Measurements from ENCODE around the gene ARHGAP24.
"Not testable (repeated sequence)": the region's sequence is repeated elsewhere in the genome, so short reads cannot be mapped to it uniquely, and the experiment has no call there.

The ARHGAP24 gene

GRCh38 chr4:85979276-85979675 lies 504.3 kb downstream of the ARHGAP24 start:
- in situ Hi-C loops (cut with MboI; ENCODE audit: low sequenced_read_pairs): no loop called here

DNA sequence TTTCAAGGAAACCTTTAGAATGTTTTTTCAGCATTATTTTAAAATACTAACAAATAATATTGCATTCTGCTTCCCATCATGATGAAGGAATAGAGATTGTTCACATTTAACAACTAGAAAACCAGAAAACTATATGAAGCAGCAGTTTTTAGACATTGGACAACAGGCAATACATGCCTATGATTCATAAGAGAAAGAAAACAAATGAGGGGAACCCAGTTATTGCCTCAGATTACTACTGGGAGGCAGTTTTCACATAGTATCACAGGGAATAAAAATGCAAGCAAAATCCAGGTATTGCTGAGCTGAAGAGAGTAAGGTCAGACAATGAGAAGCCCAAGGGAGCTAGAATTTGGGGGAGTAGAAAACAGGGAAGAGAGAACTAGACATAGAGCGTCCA lies 511.3 kb downstream of the ARHGAP24 start:
- in situ Hi-C loops (cut with MboI; ENCODE audit: low sequenced_read_pairs): no loop called here

- in situ Hi-C loops (cut with MboI; ENCODE audit: low sequenced_read_pairs): no loop called here
These were observed 518.7 kb downstream of the ARHGAP24 start for GRCh38 chr4:85993641-85994040.

DNA sequence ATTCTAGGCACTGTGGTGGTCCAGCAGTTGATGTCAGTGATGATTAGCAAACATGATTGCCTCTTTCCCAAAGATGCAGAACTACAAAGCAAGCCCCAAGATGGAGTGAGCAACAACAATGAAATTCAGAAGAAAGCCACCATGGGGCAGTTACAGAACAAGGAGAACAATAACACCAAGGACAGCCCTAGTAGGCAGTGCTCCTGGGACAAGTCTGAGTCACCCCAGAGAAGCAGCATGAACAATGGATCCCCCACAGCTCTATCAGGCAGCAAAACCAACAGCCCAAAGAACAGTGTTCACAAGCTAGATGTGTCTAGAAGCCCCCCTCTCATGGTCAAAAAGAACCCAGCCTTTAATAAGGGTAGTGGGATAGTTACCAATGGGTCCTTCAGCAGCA lies 519.6 kb downstream of the ARHGAP24 start:
- in situ Hi-C loops (cut with MboI; ENCODE audit: low sequenced_read_pairs): no loop called here

DNA sequence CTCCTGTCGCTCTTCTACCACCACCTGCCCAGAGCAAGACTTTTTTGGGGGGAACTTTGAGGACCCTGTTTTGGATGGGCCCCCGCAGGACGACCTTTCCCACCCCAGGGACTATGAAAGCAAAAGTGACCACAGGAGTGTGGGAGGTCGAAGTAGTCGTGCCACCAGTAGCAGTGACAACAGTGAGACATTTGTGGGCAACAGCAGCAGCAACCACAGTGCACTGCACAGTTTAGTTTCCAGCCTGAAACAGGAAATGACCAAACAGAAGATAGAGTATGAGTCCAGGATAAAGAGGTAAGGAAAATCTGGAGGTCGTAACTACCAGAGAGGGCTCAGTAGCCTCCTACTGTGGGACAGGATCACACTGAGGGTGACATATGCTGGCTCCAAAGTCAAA lies 520.4 kb downstream of the ARHGAP24 start:
- in situ Hi-C loops (cut with MboI; ENCODE audit: low sequenced_read_pairs): no loop called here

- in situ Hi-C loops (cut with MboI; ENCODE audit: low sequenced_read_pairs): no loop called here
These were observed 526.6 kb downstream of the ARHGAP24 start for GRCh38 chr4:86001591-86001990.

DNA sequence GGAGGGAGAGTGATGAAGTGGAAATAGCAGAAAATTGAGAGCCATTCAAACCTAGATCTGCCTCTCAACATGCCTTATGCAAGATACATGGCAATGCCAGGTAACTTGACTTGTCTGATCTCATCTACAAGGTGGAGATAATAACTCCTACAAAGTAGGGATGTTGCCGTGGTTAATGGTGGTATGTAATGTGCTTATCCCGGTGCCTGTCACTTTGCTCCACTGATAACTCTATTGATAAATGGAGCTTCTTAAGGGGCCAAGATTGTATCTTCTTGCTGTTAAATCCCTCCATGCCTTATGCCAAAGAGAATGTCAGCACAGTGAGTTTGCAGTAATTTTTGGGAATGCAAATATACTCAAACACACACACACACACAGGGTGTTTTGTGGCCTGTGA lies 529.1 kb downstream of the ARHGAP24 start:
- in situ Hi-C loops (cut with MboI; ENCODE audit: low sequenced_read_pairs): no loop called here

DNA sequence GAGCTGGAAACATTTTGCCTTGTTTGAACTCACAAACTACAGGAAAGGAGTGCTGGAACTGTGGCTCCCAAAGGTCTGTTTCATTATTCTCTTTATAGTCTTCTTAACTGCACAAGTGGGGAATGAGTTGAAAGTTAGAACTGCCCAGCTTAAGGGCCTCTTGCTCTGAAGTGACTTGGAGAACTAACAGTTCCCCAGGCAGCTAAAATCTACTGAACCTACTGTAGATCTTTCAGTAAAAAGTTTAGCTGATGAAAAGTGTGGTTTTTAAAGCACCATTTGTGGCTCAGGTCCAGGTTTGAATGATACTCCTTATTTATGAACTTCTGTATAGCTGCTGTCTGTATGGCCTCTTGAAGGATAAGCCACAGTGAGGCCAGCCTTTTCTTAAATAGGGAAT lies 531.1 kb downstream of the ARHGAP24 start:
- in situ Hi-C loops (cut with MboI; ENCODE audit: low sequenced_read_pairs): no loop called here

- in situ Hi-C loops (cut with MboI; ENCODE audit: low sequenced_read_pairs): no loop called here
These were observed 532.1 kb downstream of the ARHGAP24 start for GRCh38 chr4:86007042-86007441.

GRCh38 chr4:86011117-86011516 lies 536.2 kb downstream of the ARHGAP24 start:
- in situ Hi-C loops (cut with MboI; ENCODE audit: low sequenced_read_pairs): no loop called here

DNA sequence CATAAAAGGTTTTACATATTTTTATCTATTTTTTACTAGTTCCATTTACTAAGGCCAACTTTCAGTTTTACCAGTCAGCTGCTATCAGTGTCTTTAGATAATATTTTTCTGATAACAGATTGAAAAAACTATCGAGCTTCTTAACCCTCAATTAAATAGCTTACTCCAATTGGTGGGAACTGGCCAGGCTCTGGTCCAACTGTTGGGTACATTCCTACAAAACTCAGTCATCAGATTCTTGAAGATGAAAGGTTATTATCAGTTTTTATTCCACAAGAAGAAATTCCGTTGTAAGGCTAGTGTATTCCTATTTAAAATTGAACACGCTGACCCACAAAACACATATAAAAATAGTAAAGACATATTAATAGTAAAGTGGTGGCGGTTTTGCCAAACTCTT lies 538.7 kb downstream of the ARHGAP24 start:
- in situ Hi-C loops (cut with MboI; ENCODE audit: low sequenced_read_pairs): no loop called here

DNA sequence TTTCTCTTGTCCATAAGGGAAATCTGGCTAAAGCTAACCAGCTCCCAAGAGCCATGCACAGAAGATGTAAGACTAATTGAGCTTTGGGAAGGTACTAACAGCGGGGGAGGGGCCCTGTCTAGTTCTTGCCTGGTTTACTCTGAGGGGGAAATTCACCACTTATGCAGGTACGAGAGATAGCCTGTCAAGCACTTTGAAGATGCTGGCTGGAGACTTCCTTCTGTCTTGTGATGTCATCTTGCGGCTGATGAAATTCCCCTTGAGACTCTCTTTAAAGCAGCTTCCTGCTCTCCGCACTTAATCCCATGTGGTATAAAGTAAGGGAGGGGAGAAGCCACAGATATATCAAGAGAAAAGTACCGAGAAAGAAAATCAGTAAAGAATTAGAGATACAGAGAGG lies 539.6 kb downstream of the ARHGAP24 start:
- in situ Hi-C loops (cut with MboI; ENCODE audit: low sequenced_read_pairs): no loop called here

- in situ Hi-C loops (cut with MboI; ENCODE audit: low sequenced_read_pairs): no loop called here
These were observed 540.7 kb downstream of the ARHGAP24 start for GRCh38 chr4:86015412-86016350.

DNA sequence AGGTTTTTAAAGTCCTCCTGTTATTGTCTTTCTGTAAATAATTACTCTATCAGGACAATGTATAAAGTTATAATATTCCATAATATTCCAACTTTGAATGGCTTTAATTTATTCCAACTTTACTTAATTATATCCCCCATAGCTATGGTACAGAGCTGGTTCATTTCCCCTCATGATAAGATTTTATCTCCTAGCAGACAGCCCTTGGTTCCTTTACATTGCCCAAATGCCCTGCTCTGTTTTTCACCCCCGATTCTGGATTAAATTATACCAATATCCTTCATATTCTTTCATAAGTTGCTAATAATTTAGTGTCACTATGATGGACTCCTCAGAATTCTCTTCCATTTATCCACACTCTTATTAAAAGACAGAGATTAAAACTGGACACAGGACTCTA lies 544.4 kb downstream of the ARHGAP24 start:
- in situ Hi-C loops (cut with MboI; ENCODE audit: low sequenced_read_pairs): no loop called here

DNA sequence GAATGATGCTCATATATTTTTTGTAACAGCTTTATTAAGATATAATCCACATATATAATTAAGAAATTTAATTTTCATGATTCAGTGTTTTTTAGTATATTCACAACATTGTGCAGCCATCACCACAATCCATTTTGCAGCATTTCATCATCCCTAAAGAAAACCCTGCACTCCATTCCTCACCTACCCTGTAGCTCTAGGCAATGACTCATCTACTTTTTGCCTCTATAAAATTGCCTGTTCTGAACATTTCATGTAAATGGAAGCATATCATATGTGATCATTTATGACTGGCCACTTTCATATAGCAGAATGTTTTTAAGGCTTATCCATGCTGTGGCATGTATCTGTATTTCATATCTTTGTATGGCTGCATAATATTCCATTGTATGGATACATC lies 545.0 kb downstream of the ARHGAP24 start:
- in situ Hi-C loops (cut with MboI; ENCODE audit: low sequenced_read_pairs): no loop called here

DNA sequence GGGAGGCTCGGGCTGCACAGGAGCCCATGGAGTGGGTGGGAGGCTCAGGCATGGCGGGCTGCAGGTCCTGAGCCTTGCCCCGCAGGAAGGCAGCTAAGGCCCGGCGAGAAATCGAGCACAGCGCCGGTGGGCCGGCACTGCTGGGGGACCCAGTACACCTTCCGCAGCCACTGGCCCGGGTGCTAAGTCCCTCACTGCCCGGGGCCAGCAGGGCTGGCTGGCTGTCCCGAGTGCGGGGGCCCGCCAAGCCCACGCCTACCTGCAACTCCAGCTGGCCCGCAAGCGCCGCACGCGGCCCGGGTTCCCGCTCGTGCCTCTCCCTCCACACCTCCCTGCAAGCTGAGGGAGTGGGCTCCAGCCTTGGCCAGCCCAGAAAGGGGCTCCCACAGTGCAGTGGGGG lies 546.7 kb downstream of the ARHGAP24 start:
- in situ Hi-C loops (cut with MboI; ENCODE audit: low sequenced_read_pairs): not testable (repeated sequence)

DNA sequence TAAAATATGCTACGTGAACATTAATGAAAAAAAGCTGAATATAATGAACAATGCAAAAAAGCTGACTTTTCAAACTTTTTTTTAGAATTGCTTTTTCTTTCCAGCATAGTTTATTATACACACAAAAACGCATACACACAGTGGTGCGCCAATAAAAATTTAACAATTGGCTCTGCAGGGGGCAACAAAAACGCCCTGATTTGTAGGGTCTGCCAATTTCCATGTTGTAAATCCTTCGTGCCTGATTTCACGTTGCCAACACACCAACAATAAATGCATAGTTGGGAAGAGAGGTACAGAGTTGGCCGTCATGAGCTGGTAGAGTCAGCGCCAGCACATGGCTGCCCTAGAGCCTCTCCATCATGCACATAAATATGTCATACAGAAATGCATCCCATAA lies 551.8 kb downstream of the ARHGAP24 start:
- in situ Hi-C loops (cut with MboI; ENCODE audit: low sequenced_read_pairs): no loop called here

DNA sequence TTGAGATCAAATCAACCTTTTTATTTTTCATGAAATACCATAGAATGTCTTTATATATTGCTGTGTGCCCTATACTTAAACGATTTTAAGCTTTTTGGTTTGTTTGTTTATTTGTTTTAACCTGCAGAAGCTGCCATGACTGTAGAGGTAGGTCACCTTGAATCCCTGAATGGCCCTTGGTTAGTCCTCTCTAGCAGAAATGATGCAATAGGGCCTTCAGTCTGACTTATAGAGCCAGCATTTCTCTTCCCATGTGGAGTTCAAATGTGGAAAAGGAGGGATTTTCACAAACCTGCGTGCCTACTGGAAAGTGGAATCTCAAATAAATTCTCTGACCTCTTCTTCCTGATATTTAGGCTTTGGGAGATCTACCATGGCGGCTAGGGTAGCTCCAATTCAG lies 557.0 kb downstream of the ARHGAP24 start:
- in situ Hi-C loops (cut with MboI; ENCODE audit: low sequenced_read_pairs): no loop called here

DNA sequence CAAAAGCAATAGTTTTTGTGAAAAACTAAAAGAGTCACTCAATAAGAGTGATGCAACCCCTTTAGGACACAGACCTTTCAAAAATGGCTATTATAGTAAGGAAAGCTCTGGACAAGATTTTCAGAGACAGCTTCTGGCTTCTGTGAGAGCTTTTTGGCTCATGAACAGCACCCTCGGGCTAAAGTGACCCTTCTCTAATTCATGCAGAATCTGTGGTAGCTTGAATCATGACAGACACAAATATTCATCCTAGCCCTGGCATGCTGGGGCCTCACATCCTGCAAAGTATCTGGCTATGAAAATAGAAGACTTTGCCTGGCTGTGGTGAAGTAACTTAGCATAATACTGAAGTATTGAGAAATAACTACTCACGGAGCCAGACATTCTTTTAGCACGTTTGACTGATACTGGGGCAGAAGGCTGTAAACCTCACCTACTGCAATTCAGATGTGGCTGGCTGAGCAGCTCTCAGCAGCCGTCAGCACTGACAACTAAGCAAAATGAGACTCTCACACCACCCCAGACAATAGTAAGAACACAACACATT lies 557.6 kb downstream of the ARHGAP24 start:
- in situ Hi-C loops (cut with MboI; ENCODE audit: low sequenced_read_pairs): no loop called here

DNA sequence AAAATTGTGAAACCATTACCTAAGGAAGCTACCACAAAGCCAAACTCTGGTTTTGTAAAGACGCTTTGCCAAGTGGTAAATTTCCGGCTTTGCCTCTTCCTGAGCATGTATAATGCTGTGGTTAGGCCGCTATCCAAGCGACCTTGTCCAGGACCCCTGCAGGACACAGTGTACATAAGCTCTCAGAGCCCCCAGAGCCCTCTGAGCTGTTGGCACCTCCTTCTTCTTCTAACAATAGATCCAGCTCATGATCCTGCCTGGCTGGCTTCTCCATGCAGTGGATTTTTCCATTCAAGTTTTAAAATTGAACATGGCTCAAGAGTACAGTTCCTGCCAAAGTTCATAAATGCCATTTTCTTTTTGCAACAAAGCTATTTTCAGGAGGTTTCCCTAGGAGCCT lies 558.2 kb downstream of the ARHGAP24 start:
- in situ Hi-C loops (cut with MboI; ENCODE audit: low sequenced_read_pairs): no loop called here

DNA sequence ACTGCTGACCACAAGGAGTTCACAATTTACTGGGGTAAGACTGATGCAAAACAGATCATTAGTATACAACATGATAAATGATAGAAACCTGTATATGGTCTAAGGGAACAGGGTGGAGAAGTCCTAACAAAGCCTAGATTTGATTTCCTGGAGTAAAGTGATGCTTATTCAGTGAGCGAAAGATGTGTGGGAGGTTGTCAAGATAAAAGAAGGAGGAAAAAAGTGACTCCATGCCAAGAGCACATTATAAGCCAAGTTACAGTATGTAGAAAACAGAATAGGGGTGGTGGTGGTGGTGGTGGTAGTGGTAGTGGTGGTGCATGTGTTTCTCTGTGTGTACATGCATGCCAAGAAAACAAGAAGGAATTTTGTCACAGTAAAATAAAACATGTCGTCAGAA lies 559.7 kb downstream of the ARHGAP24 start:
- in situ Hi-C loops (cut with MboI; ENCODE audit: low sequenced_read_pairs): no loop called here

GRCh38 chr4:86035688-86036087 lies 560.7 kb downstream of the ARHGAP24 start:
- in situ Hi-C loops (cut with MboI; ENCODE audit: low sequenced_read_pairs): no loop called here

GRCh38 chr4:86036736-86037135 lies 561.8 kb downstream of the ARHGAP24 start:
- in situ Hi-C loops (cut with MboI; ENCODE audit: low sequenced_read_pairs): no loop called here
